CD14-positive monocyte (primary cell): ENCODE data around the gene NOM1. TPM values are rescaled to one million over a fixed set of nuclear protein-coding genes. Genes with fewer than 3 reads are reported as not detected.
"Not testable (repeated sequence)": the region's sequence is repeated elsewhere in the genome, so short reads cannot be mapped to it uniquely, and the experiment has no call there.

ENCODE experiments used
- DNase-seq, 3 donors: peaks; one replicate each; pipeline ENCODE4 v3.0.0-alpha.2; 2011 to 2022
- H2AFZ ChIP-seq: 2 replicates; pipeline ENCODE4 v1.6.0; 2012; ENCODE audit warnings: mild to moderate bottlenecking, low read depth, low read length, inconsistent platforms; ENCODE audit not compliant: insufficient read depth, poor library complexity, severe bottlenecking
- H3K27ac ChIP-seq, 2 donors: 1 replicate in 1 of 2; 2 replicates in 1 of 2; pipeline ENCODE4 v1.5.1; 2012 to 2013; ENCODE audit warnings: low read length in 2 of 2, control low read depth in 1 of 2, inconsistent platforms in 1 of 2, low read depth in 1 of 2, mild to moderate bottlenecking in 1 of 2
- H3K27me3 ChIP-seq, 2 donors: one replicate each; pipeline versions ENCODE4 v1.6.0 to v1.6.1; 2011 to 2013; ENCODE audit warnings: low read length in 2 of 2; ENCODE audit not compliant: control insufficient read depth in 2 of 2, insufficient read depth in 2 of 2
- H3K36me3 ChIP-seq, 2 donors: replicated peaks in 1 of 2; 1 replicate in 1 of 2; 2 replicates in 1 of 2; pipeline versions ENCODE4 v1.5.1 to v1.6.1; 2012 to 2013; ENCODE audit warnings: low read length in 2 of 2, control low read depth in 1 of 2, inconsistent platforms in 1 of 2, mild to moderate bottlenecking in 1 of 2; ENCODE audit not compliant: insufficient read depth in 2 of 2, control insufficient read depth in 1 of 2
- H3K4me1 ChIP-seq, 2 donors: 1 replicate in 1 of 2; 2 replicates in 1 of 2; pipeline versions ENCODE4 v1.5.1 to v1.6.1; 2012 to 2013; ENCODE audit warnings: low read length in 2 of 2, control low read depth in 1 of 2, inconsistent platforms in 1 of 2, mild to moderate bottlenecking in 1 of 2, moderate library complexity in 1 of 2; ENCODE audit not compliant: insufficient read depth in 2 of 2, control insufficient read depth in 1 of 2
- H3K4me2 ChIP-seq: replicated peaks from 2 replicates; pipeline ENCODE3; 2012; ENCODE audit warnings: low read length, moderate library complexity, mild to moderate bottlenecking; ENCODE audit not compliant: poor library complexity, severe bottlenecking; ENCODE audit errors: extremely low read depth
- H3K4me3 ChIP-seq, 3 experiments: fragments of 200-600 bp in 1 of 3; sonication (generic) in 1 of 3; replicated peaks in 1 of 3; 1 replicate in 2 of 3; 2 replicates in 1 of 3; pipeline ENCODE4 v1.5.1; 2011 to 2013; ENCODE audit warnings: low read length in 3 of 3, mild to moderate bottlenecking in 3 of 3, control low read depth in 2 of 3, low read depth in 2 of 3, inconsistent platforms in 1 of 3, moderate library complexity in 1 of 3
- H3K79me2 ChIP-seq: 2 replicates; pipeline ENCODE4 v1.6.0; 2012; ENCODE audit warnings: mild to moderate bottlenecking, control low read depth, inconsistent platforms, low read length, moderate library complexity; ENCODE audit not compliant: insufficient read depth
- H3K9ac ChIP-seq: 2 replicates; pipeline ENCODE4 v1.6.0; 2017; ENCODE audit warnings: low read length, mild to moderate bottlenecking; ENCODE audit not compliant: insufficient read depth, poor library complexity, severe bottlenecking
- H3K9me3 ChIP-seq, 2 donors: replicated peaks in 1 of 2; 1 replicate in 1 of 2; 2 replicates in 1 of 2; pipeline versions ENCODE4 v1.5.1 to v1.6.1; 2012 to 2013; ENCODE audit warnings: low read length in 2 of 2, control low read depth in 1 of 2; ENCODE audit not compliant: control insufficient read depth in 1 of 2, insufficient read depth in 1 of 2
- H4K20me1 ChIP-seq: 2 replicates; pipeline ENCODE4 v1.6.0; 2012; ENCODE audit warnings: mild to moderate bottlenecking, low read length, control low read depth, moderate library complexity; ENCODE audit not compliant: insufficient read depth
- H3K27ac Mint-ChIP-seq, 7 donors: one replicate each; pipeline ENCODE4 v1.8.0; 2020; ENCODE audit warnings: mild to moderate bottlenecking in 7 of 7, mixed read lengths in 7 of 7, moderate library complexity in 6 of 7, inconsistent platforms in 2 of 7
- H3K27me3 Mint-ChIP-seq, 3 donors: one replicate each; pipeline ENCODE4 v1.8.0; 2021 to 2022; ENCODE audit warnings: low read depth in 3 of 3, mild to moderate bottlenecking in 3 of 3, mixed read lengths in 3 of 3, moderate library complexity in 3 of 3, inconsistent platforms in 1 of 3
- H3K36me3 Mint-ChIP-seq, 2 donors: one replicate each; pipeline ENCODE4 v1.8.0; 2020; ENCODE audit warnings: mixed read lengths in 2 of 2, inconsistent platforms in 1 of 2, mild to moderate bottlenecking in 1 of 2
- H3K4me1 Mint-ChIP-seq: one replicate; pipeline ENCODE4 v1.8.0; 2020; ENCODE audit warnings: mild to moderate bottlenecking, mixed read lengths
- H3K4me3 Mint-ChIP-seq, 2 donors: one replicate each; pipeline ENCODE4 v1.8.0; 2020; ENCODE audit warnings: mild to moderate bottlenecking in 2 of 2, mixed read lengths in 2 of 2, moderate library complexity in 1 of 2
- H3K9me3 Mint-ChIP-seq, 7 donors: one replicate each; pipeline ENCODE4 v1.8.0; 2020 to 2022; ENCODE audit warnings: mixed read lengths in 7 of 7, mild to moderate bottlenecking in 6 of 7, moderate library complexity in 6 of 7, inconsistent platforms in 2 of 7
- WGBS: methylation state at CpG from one replicate; pipeline ENCODE4 v1.1.5; 2013; ENCODE audit warnings: missing lambda C conversion rate; ENCODE audit not compliant: insufficient coverage; 5-methylcytosine and 5-hydroxymethylcytosine counted together
- intact Hi-C, 2 donors: fragments of 100-400 bp; cut with micrococcal nuclease; formaldehyde crosslinking; loops; one replicate each; pipeline versions ENCODE4 v1.15.0 to v1.15.1; 2023
- polyA plus RNA-seq, 3 donors: library from polyadenylated mRNA; depleted of rRNA in 1 of 3; unstranded in 2 of 3; stranded (reverse) in 1 of 3; fragments of 300-500 nt in 2 of 3; fragments of >200 nt in 1 of 3; fragmentation: Illumina TruSeq in 2 of 3; gene quantifications; 1 replicate in 2 of 3; 2 replicates in 1 of 3; pipeline ENCODE4 v1.2.3, GENCODE V29; 2012 to 2021
- TF ChIP-seq, protein P1 (sequence below): fragments of 200-600 bp; IDR thresholded peaks from one replicate; pipeline ENCODE4 v1.8.0; 2022; ENCODE audit warnings: antibody characterized with exemption, mild to moderate bottlenecking

The NOM1 gene
- polyA plus RNA-seq, 3 donors = 0.89 to 11.5 (median 1.9) TPM

DNA sequence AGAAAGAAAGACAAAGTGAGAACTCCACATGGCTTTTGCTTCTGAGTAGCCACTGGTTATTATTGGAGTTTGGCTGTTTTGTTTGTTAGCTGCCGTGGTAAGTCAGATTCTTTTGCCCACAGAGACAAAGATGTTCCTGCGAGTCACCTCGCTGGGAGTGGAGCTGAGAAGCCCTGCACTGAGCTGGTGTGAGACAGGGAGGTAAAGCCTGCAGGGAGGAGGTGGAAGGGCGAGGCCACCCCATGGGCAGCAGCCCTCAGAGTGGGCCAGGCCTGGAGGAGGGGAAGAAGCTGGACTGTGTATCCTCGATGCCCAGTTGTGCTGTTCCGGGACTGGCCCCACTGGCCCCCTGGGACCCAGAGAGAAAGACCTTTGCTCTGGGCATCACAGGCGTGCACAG is 14.3 kb upstream of the NOM1 start:
- Histone ChIP-seq H3K27ac (no peak overlapping the region), H3K79me2 (no peaks in the 10 kb centered on the region), H3K9ac (no peak overlapping the region), H3K36me3 (no peaks in the 10 kb centered on the region), H3K4me2 (no peak overlapping the region), H3K27me3 (no peaks in the 10 kb centered on the region), H2AFZ (no peak overlapping the region), H3K4me1 (no peaks in the 10 kb centered on the region), H3K4me3 (no peak overlapping the region), H3K9me3 (peaks cover 0 to 2% of the 10 kb centered on the region in 2 donors), H4K20me1 (no peaks in the 10 kb centered on the region)
- no peaks in the 10 kb centered on the region for H3K4me1 Mint-ChIP-seq
- H3K27ac Mint-ChIP-seq = no peak overlapping the region
- intact Hi-C loops = no loop called here
- H3K9me3 Mint-ChIP-seq = peaks cover 0 to 6% (median 2%) of the 10 kb centered on the region in 7 donors
- H3K36me3 Mint-ChIP-seq = no peaks in the 10 kb centered on the region
- 94% methylated on average over 7 of the region's 7 CpGs for WGBS
- H3K27me3 Mint-ChIP-seq = peaks cover 7 to 25% (median 12%) of the 10 kb centered on the region in 3 donors
- no peak overlapping the region for H3K4me3 Mint-ChIP-seq
- TF ChIP-seq, protein P1, sequence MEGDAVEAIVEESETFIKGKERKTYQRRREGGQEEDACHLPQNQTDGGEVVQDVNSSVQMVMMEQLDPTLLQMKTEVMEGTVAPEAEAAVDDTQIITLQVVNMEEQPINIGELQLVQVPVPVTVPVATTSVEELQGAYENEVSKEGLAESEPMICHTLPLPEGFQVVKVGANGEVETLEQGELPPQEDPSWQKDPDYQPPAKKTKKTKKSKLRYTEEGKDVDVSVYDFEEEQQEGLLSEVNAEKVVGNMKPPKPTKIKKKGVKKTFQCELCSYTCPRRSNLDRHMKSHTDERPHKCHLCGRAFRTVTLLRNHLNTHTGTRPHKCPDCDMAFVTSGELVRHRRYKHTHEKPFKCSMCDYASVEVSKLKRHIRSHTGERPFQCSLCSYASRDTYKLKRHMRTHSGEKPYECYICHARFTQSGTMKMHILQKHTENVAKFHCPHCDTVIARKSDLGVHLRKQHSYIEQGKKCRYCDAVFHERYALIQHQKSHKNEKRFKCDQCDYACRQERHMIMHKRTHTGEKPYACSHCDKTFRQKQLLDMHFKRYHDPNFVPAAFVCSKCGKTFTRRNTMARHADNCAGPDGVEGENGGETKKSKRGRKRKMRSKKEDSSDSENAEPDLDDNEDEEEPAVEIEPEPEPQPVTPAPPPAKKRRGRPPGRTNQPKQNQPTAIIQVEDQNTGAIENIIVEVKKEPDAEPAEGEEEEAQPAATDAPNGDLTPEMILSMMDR = no peak
- no peak for DNase-seq

GRCh38 chr7:156936766-156937165 is 12.7 kb upstream of the NOM1 start:
- H3K4me1 Mint-ChIP-seq, DNase-seq, H4K20me1 ChIP-seq, H3K4me3 Mint-ChIP-seq, H3K27ac ChIP-seq, H2AFZ ChIP-seq, H3K9ac ChIP-seq, H3K36me3 Mint-ChIP-seq, H3K27ac Mint-ChIP-seq, H3K79me2 ChIP-seq, intact Hi-C loops, H3K27me3 ChIP-seq, H3K4me3 ChIP-seq, H3K4me1 ChIP-seq, H3K4me2 ChIP-seq, H3K36me3 ChIP-seq: not testable (repeated sequence)
- whole genome bisulfite sequencing = 100% methylated on average over 1 of the region's 3 CpGs
- Mint-ChIP-seq H3K27me3 (peaks cover 3 to 22% (median 12%) of the 10 kb centered on the region in 3 donors), H3K9me3 (peaks cover 14 to 21% (median 17%) of the 10 kb centered on the region in 7 donors)
- H3K9me3 ChIP-seq = peaks cover 8 to 17% of the 10 kb centered on the region in 2 donors
